Esophagus muscularis mucosa (tissue), 3 donors: Measurements from ENCODE around the gene TMEM109.

ENCODE experiments used
- CTCF ChIP-seq, 3 experiments: fragments of 200-600 bp in 2 of 3; fragments of 450-650 bp in 1 of 3; sonication (generic) in 2 of 3; IDR thresholded peaks; one replicate each; pipeline ENCODE4 v1.5.1; 2017 to 2019; ENCODE audit warnings: antibody characterized with exemption in 3 of 3, mild to moderate bottlenecking in 2 of 3, moderate library complexity in 1 of 3
- POLR2AphosphoS5 ChIP-seq, 2 donors: sonication (generic); formaldehyde crosslinking; IDR thresholded peaks; one replicate each; pipeline ENCODE4 v1.6.1; 2017; ENCODE audit warnings: antibody characterized with exemption in 2 of 2

DNA sequence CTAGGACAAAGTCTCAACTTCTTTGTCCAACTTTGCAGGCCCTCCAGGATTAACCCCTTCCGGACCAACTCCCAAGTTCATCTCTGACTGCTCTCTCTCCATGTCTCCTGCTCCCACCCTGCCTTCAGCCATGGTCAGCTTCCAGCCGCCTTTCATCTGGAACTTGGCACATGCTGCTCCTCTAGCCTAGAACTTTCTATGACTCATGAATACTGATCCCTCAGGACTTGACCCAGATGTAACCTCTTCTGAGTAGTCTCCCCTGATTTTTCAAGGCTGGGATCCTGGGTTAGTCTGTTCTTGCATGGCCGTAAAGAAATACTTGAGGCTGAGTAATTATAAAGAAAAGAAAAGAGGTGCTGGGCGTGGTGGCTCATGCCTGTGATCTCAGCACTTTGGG is 43.2 kb downstream of the TMEM109 start:
- TF ChIP-seq CTCF (IDR thresholded peaks at IDR 0.05) (no peak), POLR2AphosphoS5 (IDR thresholded peaks at IDR 0.05) (no peak)
